Lower leg skin (tissue), 3 donors: Measurements from ENCODE around the gene ADCY7.

Experiments
- POLR2A ChIP-seq, 2 donors: fragments of 450-650 bp; IDR thresholded peaks; one replicate each; pipeline ENCODE4 v1.6.1; 2016 to 2017; ENCODE audit warnings: antibody characterized with exemption in 2 of 2, mild to moderate bottlenecking in 1 of 2, moderate library complexity in 1 of 2
- TF ChIP-seq, protein P1 (sequence below), 3 donors: fragments of 450-650 bp; IDR thresholded peaks; one replicate each; pipeline ENCODE4 v1.5.1; 2016; ENCODE audit warnings: antibody characterized with exemption in 3 of 3, mild to moderate bottlenecking in 3 of 3, moderate library complexity in 2 of 3

- TF ChIP-seq, protein P1, sequence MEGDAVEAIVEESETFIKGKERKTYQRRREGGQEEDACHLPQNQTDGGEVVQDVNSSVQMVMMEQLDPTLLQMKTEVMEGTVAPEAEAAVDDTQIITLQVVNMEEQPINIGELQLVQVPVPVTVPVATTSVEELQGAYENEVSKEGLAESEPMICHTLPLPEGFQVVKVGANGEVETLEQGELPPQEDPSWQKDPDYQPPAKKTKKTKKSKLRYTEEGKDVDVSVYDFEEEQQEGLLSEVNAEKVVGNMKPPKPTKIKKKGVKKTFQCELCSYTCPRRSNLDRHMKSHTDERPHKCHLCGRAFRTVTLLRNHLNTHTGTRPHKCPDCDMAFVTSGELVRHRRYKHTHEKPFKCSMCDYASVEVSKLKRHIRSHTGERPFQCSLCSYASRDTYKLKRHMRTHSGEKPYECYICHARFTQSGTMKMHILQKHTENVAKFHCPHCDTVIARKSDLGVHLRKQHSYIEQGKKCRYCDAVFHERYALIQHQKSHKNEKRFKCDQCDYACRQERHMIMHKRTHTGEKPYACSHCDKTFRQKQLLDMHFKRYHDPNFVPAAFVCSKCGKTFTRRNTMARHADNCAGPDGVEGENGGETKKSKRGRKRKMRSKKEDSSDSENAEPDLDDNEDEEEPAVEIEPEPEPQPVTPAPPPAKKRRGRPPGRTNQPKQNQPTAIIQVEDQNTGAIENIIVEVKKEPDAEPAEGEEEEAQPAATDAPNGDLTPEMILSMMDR (IDR thresholded peaks at IDR 0.05): no peak
- no peak for TF ChIP-seq POLR2A (IDR thresholded peaks at IDR 0.05)
Measured at GRCh38 chr16:50238314-50238713, 28.0 kb upstream of the ADCY7 start.
